Gastroesophageal sphincter (tissue), 3 donors: ENCODE measurements around the gene SLC7A6OS.

ENCODE experiments used
- CTCF ChIP-seq, 4 experiments: fragments of 200-600 bp in 2 of 4; fragments of 450-650 bp in 2 of 4; sonication (generic) in 1 of 4; IDR thresholded peaks; one replicate each; pipeline ENCODE4 v1.5.1; 2017 to 2019; ENCODE audit warnings: antibody characterized with exemption in 4 of 4, mild to moderate bottlenecking in 2 of 4, moderate library complexity in 2 of 4
- POLR2A ChIP-seq, 2 donors: fragments of 450-650 bp; IDR thresholded peaks; one replicate each; pipeline ENCODE4 v1.6.1; 2017; ENCODE audit warnings: antibody characterized with exemption in 2 of 2, mild to moderate bottlenecking in 2 of 2, moderate library complexity in 1 of 2

GRCh38 chr16:68313116-68313515 lies 2.4 kb upstream of the SLC7A6OS start:
- TF ChIP-seq CTCF (IDR thresholded peaks at IDR 0.05) (no peak), POLR2A (IDR thresholded peaks at IDR 0.05) (no peak)
